SIG-M5 treated with dmso at 0.1 percent for 504 hours (cell line): ENCODE measurements around the gene FLT4.

Experiments used
- DNase-seq: peaks from one replicate; lab custom pipeline; 2025; ENCODE audit not compliant: unreplicated experiment; lab: John Stamatoyannopoulos, UW

The FLT4 gene

DNA sequence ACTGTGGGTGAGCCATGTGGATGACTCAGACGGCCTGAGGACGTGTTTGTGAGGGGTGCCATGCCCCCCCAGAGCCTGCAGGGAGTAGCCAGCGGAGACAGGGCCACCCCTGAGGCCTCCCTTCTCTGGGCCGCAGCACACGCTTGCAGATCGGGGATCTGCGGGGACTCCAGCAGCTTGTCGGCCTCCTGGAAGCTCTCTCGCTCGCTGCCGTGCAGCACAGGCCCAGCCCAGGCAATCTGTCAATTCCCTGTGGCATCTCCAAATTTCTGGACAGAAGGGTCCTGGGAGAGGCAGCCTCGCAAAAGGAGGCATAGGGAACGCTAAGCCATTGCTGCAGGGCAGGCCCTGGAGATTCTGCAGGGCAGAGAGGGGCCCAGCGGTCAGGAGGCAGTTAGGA, 21.2 kb downstream of the FLT4 start:
- DNase-seq: no peak

DNA sequence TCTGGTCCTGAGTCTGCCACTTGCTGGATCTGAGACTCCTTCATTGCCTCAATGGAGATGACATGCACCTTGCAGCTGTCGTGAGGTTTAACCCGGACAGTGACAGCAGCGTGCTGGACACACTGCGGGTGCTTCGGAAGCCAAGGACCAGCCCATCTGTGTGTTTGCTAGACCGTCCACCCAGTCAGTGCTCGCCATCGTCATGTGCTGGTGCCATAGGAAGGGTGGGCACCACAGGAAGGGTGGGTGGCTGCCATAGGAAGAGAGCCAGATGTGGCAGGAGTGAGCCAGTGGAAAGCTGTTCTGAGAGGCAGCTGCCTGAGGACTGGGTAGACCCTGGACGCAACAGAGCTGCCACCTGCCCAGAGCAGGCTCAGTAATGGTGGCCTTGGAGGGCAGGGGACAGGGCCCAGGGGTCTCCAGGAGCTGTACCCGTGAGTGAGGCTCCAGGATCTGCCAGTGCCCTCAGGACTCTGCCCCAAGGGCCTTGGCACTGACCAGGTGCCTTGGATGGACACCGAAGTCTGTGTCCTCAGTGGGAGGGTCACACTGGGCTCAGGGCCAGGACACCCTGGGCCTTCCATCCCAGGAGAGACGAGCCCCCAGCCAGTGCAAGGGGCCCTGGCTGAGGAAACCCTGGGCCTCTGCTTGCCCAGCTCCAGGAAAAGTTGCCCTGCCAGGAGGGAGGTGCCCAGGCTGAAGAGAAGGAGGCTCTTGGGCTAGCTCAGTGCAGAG, 21.8 kb downstream of the FLT4 start:
- DNase-seq: no peak

DNA sequence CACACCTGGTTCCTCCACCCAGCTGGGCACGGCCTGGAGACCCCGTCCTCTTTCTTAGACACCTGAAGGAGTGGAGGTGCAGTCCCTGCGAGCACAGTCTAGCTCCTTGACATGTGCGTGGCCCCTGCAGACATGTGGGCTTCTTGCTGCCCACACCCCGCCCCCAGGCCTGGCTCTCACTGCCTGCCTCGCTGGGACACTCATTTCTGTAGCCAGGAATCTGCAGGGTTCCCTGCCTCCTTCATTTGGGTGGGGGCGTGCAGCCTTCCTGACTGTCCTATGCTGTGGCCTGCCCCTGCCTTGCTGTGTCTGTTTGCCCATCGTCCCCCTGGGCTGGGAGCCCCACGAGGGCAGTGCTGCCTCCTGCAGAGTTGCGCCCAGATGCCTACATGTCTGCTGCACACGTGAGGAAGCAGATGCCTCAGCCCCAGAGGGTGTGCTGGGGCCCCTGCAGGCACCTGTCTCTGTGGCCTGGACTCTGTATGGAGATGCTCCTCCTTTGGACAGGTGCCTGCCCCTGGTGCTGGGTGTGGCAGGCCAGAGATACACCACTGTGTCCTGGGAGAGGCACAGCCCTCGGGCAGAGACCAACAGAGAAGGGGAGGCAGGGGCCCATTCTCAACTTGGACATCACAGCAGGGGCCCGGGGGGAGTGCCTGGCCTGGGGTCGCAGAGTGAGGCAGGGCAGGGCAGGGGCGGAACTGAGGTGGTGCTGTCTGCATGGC, 22.6 kb downstream of the FLT4 start:
- no peak for DNase-seq

DNA sequence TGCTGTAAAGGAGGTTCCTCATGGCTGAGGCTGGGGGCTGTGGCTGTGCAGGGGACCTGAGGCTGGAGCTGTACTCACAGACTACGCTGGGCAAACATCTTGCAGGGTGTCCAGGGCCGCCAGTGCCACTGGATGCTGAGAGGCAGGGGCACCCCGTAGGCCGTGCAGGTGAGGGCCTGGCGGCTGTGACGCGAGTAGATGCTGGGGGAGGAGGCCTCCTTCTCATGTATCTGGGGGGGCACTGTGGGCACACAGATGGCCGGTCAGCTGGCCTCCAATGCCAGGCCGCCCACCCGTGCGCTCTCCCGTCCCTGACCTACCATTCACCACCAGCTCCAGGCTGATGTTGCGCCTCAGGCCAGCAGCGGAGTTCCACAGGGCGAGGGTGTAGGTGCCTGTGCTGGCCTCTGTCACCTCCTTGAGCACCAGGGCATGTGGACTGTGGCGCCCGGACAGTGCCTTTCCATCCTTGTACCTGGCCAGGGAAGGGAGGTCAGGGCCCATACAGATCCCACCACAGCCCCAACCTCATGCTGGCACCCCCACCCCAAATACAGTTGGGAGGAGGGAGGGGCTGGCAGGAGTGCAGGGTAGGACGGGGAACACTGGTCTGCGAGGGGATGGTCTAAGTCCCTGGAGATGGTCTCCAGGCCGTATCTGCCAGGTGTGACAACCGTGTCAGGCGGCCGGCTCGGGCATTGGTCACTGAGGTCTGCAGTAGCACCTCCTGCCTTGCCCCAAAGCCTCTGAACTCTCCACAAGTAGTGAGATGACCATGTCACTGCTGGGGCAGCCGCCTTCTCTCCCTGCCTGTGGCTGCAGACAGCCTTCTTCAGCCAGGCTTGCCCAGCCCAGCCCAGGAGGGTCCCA, 23.4 kb downstream of the FLT4 start:
- DNase-seq: no peak

DNA sequence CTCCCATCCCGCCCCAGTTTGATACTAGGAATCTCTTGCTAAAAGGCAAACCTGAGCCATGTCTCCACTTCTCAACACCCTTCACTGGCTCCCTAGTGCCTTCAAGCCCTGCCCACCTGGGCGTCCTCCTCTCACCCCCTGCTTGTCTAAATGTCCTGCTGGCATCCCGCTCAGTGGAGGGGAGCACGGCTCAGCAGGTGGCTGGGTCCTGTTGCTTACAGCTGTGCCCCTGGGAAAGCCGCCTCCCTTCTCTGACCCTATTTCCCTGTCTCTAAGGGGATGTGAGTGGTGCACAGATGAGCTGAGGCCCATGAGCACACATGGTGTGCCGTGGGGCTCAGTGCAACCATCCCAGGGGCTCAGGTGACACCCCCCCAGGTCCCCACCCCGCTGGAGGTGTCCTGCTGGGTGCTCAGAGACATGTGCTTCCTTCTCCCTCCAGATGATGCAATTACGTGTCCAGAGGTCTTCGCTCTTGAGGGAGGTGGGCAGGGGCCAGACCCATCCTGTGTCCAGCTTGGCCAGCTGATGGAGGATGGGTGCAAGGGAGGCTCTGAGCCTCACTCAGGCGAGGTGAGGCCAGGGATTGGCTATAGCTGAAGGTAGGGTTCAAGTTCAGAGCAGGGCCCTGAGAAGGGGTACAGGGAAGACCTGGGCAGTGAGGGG, 24.1 kb downstream of the FLT4 start:
- DNase-seq: no peak

DNA sequence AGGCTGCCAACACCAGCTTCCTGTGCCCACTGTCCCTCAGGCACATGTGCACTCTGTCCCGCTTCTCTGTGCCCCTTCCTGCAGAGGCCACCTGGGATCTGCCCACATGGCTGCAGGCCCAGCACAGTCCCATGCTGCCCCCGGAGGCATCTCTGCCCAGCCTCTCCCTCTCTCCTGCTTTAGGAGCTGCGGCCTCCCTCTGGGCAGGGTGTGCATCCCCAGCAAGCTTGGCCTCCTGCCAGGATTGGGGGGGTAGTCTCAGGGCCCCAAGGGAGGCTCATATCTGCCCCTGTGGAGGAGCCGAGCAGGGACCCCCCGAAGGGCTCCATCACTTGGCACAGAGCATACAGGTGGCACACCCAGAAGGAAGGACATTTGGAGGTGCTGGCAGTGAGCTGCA, 24.8 kb downstream of the FLT4 start:
- no peak for DNase-seq

DNA sequence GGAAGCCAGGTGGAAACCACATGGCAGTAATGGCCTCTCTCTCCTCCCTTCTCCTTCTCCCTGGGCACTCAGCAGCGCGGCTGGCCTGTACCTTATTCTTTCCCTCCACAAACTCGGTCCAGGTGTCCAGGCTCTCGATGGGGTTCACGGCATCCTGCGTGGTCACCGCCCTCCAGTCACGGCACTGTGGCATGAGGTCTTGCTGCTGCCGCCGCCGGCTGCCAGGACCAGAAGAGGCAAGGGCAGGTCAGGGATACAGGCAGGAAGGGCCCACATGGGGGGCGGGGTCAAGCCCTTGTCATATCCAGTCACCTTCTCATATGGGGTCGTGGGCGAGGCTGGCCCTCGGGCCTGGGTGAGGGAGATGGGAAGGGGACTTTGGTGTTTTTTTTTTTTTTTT, 25.6 kb downstream of the FLT4 start:
- no peak for DNase-seq

DNA sequence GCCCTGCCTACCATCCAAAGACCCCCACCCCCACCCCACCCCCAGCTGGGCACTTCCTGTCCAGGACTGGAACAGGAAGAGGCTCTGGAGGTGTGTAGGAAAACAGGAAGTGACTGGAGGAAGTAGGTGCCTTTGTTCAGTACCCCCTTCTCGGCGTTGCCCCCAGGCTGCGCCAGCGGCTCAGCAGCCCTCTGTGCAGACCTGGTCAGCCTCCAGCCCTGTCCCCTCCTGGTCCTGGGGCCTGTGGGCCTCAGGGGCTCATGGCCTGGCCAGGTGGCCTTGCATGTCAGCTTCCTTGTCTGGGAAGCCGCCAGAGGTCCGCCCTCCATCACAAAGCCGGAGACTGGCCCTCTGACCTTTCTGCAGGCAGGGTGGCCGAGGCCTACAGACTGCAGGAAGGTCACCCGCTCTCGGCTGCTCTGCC, 26.0 kb downstream of the FLT4 start:
- DNase-seq: no peak

DNA sequence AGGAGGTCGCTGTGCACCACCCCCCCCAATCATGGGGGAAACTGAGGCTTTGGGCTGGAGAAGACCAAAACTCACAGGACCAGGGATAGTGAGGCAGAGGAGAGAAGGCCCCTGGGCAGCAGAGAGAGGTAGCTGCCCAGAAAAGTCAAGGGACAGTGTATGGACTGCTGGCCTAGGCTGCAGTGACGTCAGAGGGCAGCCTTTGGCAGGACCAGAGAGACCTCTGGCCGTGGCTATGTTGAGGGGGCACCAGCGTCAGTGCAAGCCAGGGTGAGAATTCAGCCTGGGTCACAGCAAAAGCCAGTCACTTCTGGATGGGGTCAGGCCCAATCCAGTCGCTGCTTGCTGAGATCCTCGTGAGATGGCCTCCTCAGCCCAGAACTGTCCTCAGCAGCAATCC, 26.5 kb downstream of the FLT4 start:
- DNase-seq: no peak

DNA sequence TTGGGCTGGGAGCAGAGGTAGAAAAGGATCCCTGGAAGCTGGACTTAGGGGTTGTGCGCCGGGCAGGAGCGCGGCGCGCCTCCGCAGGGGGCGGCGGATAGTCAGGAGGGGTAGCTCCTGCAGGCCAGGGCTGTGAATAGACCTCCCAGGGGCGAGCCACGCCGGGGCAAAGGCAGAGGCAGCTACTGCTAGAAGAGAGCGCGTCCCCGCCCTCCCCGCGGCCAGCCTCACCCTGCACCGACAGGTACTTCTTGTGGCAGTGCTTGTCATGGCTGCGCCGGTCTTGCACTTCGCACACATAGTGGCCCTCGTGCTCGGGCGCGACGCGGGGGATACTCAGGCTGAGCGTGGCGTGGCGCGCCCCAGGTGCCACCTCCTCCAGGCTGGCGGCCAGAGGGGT, 28.1 kb downstream of the FLT4 start:
- DNase-seq: no peak

DNA sequence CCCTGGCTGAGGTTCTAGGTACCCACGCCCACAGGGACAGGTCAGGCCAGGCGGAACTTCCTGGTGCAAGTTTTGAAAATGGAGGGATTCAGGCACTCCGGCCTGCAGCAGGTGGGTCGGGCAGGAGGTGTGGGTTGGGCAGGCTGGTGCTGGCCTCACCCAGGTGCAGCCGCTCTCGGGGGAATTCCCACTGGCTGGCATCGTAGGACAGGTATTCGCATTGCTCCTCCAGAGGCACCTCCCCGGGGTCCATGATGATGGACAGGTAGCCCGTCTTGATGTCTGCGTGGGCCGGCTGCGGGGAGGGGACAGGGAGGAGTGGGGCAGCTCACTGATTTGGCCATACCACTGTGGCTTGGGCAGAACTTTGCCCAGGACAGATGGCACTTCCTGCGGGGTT, 29.4 kb downstream of the FLT4 start:
- DNase-seq: no peak

DNA sequence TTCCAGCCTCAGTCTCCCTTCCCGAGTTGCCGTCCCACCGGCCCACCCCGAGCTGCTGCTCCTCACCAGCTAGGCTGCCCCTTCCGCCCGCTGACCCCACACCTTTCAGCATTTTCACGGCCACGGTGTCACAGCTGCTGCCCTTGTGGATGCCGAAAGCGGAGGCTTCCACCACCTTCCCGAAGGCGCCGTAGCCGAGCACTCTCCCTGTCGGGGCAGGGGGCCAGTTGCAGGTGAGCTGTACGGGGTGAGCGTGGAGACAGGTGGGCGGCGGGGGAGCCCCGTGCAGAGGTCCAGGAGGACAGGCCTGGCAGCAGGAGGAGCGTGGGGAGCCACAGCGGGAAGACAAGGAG, 29.9 kb downstream of the FLT4 start:
- DNase-seq: no peak

DNA sequence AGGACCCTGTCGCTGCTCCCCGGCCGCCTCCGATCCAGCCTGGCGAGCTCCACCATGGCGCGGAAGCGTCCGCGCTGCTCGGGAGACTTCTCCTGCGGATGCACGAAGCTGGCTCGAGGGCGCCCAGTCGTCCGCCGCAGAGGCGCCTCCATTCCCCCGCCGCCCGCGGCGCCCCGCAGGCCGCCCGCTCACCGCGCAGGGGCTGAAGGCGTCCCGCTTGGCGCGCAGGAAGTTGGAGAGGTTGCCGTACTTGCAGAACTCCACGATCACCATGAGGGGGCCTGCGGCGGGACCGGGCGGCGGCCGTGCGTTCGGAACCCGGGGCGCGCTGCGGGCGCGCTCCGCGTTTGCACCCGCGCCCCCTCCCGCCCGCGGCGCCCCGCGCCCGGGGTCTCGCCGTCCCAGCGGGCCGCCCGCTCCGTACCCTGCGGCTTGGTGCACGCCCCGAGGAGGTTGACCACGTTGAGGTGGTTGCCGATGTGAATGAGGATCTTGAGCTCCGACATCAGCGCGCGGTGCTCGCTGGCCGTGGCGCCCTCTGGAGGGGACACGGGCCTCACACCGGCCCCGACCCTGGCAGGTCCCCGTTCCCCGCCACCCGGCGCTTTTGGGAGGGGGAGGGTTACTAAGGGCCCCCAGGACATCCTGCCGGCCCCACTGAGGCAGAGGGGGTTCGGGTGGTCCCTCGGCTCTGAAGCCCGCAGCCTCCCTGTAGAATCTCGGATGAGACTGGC, 30.4 kb downstream of the FLT4 start:
- DNase-seq: peak; percentile 72

DNA sequence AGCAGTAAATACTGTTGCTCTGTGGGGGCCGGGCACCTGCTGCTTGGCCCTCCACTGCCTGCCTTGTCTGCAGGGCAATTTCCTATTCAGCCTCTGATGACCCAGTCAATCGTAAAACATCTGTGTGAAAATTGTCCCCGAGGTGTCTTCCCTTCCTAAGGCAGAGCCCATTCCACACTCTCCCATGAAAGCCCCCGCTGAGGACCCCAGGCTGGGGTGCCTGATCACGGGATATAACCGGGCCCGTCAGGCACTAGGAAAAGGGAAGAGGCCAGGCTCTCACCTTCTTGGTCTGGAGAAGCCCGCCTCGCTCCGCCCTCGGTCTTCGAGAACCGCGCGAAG, 30.9 kb downstream of the FLT4 start:
- DNase-seq: no peak

DNA sequence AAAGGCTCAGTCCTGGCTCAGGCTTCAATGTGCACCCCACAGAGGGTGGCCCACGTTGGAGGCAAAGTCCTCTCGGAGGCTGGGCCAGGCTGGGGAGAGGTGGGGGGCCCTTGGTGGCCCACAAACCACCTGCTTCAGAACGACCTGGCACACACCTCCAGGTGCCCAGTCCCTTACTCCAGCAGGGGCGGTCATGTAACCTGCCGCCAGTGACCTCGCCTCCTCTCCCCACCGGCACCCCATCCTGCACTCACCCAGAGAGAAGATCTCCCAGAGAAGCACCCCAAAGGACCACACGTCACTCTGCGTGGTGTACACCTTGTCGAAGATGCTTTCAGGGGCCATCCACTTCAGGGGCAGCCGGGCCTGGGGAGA, 35.6 kb downstream of the FLT4 start:
- DNase-seq: no peak

DNA sequence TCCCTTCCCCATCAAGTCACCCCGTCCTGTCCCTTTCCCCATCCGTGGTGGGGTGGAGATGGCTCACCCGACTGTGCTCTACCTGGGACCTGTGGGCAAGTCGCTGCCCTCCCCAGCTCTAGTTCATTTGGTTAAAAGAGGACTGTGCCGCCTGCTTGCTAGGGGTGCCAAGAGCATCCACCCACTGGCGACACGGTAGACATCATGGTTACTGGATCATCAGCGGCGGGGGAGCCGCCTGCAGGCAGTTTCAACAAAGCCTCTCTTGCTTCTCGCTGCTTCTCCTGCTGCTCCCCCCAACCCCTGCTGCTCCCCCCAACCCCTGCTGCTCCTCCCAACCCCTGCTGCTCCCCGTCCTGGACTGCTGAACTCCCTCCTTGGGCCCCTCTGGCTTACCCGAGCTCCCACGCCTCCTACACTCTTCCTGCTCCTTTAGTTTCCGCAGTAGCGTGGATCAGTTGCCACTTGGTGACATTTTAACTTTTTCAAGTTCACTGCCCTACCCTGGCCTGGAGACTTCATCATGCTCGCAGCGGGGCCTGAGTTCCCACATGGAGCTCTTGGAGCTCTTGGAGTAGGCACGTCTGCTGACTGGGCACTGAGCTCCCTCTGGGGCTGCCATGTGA, 36.1 kb downstream of the FLT4 start:
- DNase-seq: no peak

DNA sequence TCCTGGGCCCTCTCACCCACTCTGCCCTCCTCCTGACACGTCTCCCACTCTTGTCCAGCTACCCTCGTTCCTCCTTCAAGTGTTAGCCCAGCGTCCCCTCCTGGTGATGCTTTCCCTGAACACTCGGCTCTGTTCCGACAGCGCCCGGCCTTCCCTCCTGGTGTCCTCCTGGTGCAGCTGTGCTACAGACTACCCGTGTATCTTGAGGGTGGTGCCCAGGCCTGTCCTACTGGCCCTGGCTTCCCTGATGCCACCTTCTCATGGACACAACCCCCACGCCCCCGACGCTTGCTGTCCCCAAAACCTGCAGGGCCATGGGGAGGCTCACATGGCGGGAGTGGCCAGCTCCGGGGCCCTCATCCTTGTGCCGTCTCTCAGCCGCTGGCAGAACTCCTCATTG, 36.7 kb downstream of the FLT4 start:
- DNase-seq: no peak

DNA sequence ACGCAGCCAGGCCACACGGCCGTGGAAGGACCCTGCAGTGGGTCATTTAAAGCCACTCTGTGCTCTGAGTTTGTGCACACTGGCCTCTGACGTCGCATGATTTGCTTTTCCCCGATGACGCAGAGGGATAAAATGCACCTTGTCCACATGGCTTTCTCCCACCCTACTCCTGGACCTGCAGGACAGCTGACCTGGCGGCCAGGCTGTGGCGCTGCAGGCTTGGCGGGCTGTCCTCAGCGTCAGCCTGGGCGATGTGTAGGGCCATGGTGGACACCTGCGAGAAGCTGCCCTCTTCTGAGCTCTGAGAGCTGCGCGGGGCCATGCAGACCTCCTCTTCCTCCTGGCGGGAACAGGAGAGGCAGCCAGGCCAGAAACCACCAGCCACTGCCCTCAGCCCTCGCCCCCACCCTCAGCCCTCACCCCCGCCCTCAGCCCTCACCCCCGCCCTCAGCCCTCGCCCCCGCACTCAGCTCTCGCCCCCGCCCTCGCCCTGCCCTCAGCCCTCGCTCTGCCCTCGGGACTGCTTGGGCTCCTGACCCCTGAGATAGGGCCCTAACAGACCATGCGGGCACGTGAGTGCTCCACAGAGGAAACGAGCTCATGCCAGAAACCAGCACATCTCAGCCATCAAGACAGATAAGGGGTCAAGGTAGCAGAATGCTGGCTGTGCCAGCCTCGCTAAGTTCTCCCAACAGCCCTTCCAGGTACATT, 38.1 kb downstream of the FLT4 start:
- no peak for DNase-seq

DNA sequence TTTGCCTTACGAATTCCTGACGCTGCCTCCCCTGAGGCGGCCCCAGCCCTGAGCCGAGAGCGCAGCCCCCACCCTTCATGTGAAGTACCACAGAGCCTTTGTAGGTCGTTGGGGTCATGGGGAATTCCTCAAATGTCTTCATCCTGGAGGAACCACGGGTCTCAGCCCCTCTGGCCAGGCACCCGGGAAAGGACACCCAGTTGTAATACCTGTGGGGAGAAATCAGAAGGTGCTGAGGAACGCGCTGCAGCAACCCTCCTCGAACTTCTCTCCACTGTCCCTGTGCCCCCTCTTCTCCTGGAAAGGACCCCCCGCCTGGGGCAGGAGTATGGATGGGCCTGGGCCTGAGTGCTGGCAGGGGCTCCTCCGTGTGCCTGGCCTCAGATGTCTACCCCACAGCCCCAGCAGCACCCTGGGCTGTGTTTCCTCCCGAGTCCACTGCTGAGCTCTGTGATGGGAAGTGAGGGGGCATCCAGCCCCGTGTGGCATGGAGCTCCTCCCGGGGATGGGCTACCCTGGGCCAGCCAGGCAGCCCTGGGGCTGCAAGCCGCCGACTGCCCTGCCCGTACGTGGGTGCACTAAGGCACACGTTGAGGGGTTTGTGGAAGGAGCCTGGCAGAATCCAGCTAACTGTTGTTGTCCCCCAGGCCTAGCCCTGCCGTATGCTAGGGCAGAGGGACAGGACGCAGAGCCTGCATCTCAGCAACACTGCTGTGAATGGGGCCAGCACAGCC, 39.4 kb downstream of the FLT4 start:
- DNase-seq: no peak
